Fibroblast of upper back skin (primary cell): Measurements from ENCODE around the gene MICU2.

ENCODE experiments used
- DNase-seq: peaks from one replicate; pipeline ENCODE4 v3.0.0-alpha.2; 2013

The MICU2 gene

GRCh38 chr13:21478881-21479808, 124.8 kb downstream of the MICU2 start:
- DNase-seq: peak; percentile 79

- peak; percentile 76 for DNase-seq
These were observed 127.0 kb downstream of the MICU2 start for GRCh38 chr13:21476893-21477472.

- DNase-seq: no peak
These were observed 128.9 kb downstream of the MICU2 start for GRCh38 chr13:21475115-21475514.

GRCh38 chr13:21470785-21471184, 133.2 kb downstream of the MICU2 start:
- no peak for DNase-seq

GRCh38 chr13:21466527-21466926, 137.4 kb downstream of the MICU2 start:
- DNase-seq: no peak

GRCh38 chr13:21465710-21466160, 138.2 kb downstream of the MICU2 start:
- no peak for DNase-seq

GRCh38 chr13:21463424-21463823, 140.5 kb downstream of the MICU2 start:
- no peak for DNase-seq

GRCh38 chr13:21461131-21461530, 142.8 kb downstream of the MICU2 start:
- DNase-seq: no peak

DNA sequence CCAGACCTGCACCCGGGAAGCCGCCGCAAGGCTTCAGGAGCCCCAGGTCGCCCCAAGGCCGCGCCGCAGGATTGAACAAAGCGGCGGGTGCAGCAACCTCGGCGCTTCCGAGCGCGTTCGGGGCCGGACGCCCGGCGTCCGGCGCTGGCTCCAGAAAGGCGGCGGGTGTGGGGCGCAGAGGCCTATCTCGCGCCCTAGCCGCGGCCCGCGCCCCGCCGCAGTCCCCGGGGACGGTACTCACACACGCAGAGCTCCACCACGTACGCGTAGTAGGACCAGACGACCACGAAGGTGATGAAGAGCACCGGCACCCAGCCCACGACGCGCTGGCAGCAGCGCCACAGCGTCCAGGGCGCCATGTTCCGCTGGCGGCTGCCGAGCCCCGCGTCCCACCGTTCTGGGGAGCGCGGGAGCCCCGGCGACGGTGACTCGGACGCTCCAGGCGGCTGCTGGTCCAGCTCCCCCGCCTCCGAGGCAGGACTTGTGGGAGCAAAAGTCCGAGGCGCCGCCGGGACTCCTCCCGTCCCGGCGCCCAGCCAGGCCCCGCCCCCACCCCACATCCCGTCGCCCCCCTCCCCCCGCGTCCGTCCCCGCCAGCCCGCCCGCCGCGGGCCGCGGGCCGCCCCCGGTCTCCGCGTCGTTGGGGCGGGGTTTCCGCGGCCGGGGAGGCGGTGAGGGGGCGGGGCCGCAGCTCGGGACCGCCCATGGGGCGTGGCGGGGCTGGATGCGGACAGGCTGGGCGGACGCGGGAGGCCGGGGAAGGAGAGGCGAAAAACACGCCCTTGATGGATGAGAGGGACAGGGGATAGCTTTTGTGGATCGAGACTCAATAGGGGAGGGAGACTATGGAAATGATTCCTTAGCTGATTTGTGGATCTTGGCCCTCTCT, 144.9 kb downstream of the MICU2 start, which contains the start of gene ZDHHC20:
Gene ZDHHC20, minus strand, starts transcription at position 491 of the 889 bp plus-strand sequence. Its CDS starts 132 bp downstream, at position 359.
- peak; percentile 81 for DNase-seq

- peak; percentile 2 for DNase-seq
These were observed 145.5 kb downstream of the MICU2 start for GRCh38 chr13:21458451-21458812.

- DNase-seq: peak; percentile 46
These were observed 150.4 kb downstream of the MICU2 start for GRCh38 chr13:21453387-21454081.

GRCh38 chr13:21450936-21451335, 153.0 kb downstream of the MICU2 start:
- no peak for DNase-seq

DNA sequence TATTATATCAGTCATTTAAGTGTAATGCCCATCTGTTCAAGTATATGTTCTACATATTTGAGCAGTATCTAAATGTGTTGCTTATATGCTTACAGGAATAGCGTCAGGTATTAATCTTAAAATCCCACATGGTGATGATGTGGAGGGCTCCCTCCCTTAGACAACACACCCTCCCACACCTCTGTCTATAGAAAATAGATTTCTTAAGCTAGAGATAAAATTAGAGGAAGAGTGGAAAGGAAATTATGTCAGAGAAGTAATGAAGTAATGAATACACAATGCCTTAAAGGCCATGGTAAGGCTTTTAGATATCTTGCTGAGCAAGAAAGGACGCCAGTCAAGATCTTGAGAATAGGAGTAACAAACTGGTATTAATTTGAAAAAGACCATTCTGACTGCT, 157.3 kb downstream of the MICU2 start:
- no peak for DNase-seq

- DNase-seq: no peak
These were observed 158.2 kb downstream of the MICU2 start for GRCh38 chr13:21445759-21446158.

GRCh38 chr13:21443171-21443570, 160.8 kb downstream of the MICU2 start:
- no peak for DNase-seq
